Fibroblast of mammary gland (primary cell): Measurements from ENCODE around the gene FOSB.
"Not testable (repeated sequence)": the region's sequence is repeated elsewhere in the genome, so short reads cannot be mapped to it uniquely, and the experiment has no call there.

ENCODE experiments used
- DNase-seq: peaks from one replicate; pipeline ENCODE4 v3.0.0-alpha.2; 2010; ENCODE audit warnings: low read depth
- H3K4me3 ChIP-seq: 2 replicates; pipeline ENCODE4 v1.5.1; 2011; ENCODE audit warnings: low read depth, mild to moderate bottlenecking, low read length, moderate library complexity; ENCODE audit not compliant: control insufficient read depth
- CTCF ChIP-seq: conservative IDR thresholded peaks from 2 replicates; pipeline ENCODE4 v1.5.1; 2011; ENCODE audit warnings: low read depth, low read length, inconsistent platforms; ENCODE audit not compliant: control insufficient read depth, insufficient read depth

FOSB gene

DNA sequence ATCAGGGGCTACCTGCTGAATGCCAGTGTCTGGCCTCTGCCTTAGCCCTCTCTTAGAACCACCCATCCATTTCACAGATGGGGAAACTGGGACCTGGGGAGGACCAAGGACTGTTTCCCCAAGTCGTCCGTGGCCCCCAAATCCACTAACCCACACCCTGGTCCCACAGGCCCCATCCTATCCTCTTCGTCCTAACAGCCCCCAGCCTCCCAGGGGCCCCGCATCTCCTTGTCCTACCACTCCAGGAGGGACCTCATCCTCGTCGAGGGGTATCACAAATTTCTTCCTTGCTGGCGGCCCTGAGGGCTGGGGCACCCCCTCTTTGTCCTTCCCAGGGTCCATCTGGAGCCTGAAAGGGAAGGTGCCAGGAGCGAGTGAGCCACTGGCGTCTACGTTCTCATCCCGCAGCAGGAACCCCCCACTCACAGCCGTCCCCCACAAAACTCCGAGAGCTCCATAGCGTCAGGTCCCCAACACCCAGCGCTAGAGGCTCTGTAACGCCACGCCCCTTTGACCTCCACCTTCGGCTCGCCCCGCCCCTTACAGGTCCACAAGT lies 44.7 kb upstream of the FOSB start:
- DNase-seq, result no peak
- no peak for TF ChIP-seq CTCF
- peak overlapping the region; percentile 82 for H3K4me3 ChIP-seq

DNA sequence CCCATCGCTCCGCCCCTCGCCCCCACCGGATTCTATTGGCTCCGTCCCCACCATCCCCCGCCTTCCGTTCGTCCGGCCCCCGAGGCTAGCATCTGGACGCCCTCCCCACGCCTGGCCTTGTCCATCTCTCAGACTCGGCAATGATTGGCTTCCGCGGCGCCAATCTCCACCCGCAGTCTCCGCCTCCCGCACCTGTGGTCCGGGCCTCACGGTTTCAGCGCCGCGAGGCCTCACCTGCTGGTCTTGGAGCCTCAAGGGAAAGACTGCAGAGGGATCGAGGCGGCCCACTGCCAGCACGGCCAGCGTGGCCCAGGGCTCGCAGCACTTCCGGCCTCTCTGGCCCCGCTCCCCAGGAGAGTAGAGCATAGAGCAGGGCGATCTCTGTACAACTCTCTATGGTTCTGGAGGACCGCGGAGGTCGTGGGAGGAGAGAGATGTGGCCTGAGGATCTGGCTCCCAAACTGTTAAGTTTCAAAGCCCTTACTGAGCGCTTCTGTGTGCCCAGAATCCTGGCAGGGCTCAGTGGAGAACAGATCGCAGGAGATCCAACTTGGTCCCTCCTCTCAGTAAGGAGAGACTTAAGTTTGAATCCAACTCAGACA lies 44.1 kb upstream of the FOSB start, which contains the start of gene ERCC1:
ERCC1 (minus strand) TSS at position 329 of the 602 bp plus-strand sequence. CDS start 543 bp downstream, outside the sequence.
- peak; percentile 91 for DNase-seq
- no peak for TF ChIP-seq CTCF
- peak within 1 kb of the TSS; percentile 82 for H3K4me3 ChIP-seq

DNA sequence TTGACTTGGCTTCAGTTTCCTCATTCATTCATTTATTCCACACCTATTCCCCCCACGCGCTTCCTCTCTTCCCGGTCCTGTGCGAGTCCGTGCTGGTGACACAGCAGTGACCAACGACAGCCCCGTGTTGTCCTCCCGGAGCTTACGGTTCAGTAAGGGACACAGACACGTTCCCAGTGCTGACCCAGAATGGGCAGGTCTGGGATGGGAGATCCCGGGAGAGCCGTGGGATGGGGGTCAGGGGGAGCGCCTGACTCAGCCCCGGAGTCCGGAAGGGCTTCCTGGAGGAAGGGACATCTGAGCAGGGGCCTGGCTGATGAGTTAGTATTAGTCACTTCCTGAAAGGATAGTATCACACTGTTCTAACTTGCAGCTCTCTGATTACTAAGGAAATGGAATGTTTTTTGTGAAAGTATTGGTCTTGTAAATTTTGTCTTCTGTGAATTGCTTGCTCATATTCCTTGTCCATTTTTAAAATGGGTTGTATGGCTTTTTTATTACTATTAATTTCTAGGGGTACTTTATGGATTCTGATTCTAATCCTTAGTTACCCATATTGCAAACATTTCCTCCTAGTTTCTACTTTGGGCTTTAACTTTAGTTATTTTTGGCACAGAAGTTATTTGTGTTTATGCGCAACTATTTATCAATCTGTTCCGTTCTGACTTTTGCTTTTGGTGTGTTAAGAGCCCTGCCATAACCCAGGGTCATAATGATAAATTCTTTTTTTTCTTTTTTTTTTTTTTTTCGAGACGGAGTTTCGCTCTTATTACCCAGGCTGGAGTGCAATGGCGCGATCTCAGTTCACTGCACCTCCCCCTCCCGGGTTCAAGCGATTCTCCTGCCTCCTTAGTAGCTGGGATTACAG lies 43.4 kb upstream of the FOSB start:
- TF ChIP-seq CTCF, result no peak
- peak; percentile 97 for DNase-seq
- H3K4me3 ChIP-seq, result peak overlapping the region; percentile 82

DNA sequence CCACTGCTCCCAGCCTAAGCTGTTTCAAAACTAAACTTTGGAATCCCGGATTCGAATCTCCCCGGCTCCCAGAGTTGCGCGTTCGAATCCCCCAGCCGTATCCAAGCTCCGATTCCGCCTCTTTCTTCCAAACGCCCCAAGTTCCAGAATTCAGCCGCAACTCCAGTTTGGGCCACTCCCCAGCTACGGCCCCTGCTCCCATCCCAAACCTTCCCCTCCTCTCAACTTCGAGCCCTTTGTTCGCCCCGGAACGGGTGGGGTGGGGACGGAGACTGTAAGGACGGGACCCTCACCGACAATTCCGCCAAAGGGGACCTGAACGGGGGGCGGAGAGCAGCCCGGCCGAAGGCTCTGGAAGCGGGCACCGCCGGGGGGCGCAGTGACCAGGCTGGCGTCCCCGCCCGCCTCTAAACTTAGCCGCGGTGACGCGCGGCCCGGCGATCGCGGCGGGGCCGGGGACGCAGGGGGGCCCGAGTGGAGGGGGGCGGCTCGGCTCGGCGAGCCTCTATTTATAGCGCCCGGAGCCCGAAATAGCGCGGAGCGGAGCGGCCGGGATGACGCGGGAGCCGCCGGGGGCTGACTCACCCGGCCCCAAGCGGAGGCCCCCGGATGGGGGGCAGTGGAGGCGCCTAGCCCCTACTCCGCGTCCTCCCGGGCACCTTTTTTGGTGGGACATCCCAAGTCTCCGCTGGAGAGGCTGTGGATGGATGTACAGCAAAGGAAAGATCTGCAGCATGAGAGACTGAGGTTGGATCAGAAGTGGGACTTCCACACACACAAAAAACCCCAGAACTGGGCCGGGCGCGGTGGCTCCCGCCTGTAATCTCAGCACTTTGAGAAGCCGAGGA lies 39.2 kb upstream of the FOSB start:
- peak; percentile 41 for DNase-seq
- TF ChIP-seq CTCF, result peak; percentile 14
- H3K4me3 ChIP-seq, result peak overlapping the region; percentile 64

GRCh38 chr19:45429896-45430295 lies 37.9 kb upstream of the FOSB start:
- not testable (repeated sequence) for H3K4me3 ChIP-seq, DNase-seq

- DNase-seq, result peak; percentile 61
These were observed 36.8 kb upstream of the FOSB start for GRCh38 chr19:45431008-45431407.

DNA sequence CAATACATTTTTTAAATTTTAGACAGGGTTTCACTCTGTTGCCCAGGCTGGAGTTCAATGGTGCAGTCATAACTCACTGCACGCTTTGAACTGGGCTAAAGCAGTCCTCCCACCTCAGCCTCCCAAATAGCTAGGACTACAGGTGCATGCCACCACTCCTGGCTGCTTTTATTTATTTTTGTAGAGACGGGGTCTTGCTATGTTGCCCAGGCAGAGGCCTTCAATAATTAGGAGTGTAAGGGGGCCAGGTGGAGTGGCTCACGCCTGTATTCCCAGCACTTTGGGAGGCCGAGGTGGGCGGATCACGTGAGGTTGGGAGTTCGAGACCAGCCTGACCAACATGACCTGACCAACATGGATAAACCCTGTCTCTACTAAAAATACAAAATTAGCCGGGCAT lies 35.3 kb upstream of the FOSB start:
- DNase-seq, result not testable (repeated sequence)

More at GRCh38 chr19:45431008-45431407, 36.8 kb upstream of the FOSB start:
- H3K4me3 ChIP-seq, result not testable (repeated sequence)

GRCh38 chr19:45437328-45437727 lies 30.5 kb upstream of the FOSB start:
- no peak overlapping the region for H3K4me3 ChIP-seq
- no peak for DNase-seq
- no peak for TF ChIP-seq CTCF

More for the DNA sequence above, 35.3 kb upstream of the FOSB start:
- H3K4me3 ChIP-seq, result not testable (repeated sequence)
